Measurements from ENCODE around the gene MEGF11.

The MEGF11 gene

GRCh38 chr15:66254089-66254950 is 770 bp upstream of the MEGF11 start:
- no peak for TF ChIP-seq GATA2 (IDR thresholded peaks at IDR 0.05; ENCODE audit: low read depth, low read length)
- no peak for TF ChIP-seq GATA3 (IDR thresholded peaks at IDR 0.05; ENCODE audit: low read depth, low read length)

DNA sequence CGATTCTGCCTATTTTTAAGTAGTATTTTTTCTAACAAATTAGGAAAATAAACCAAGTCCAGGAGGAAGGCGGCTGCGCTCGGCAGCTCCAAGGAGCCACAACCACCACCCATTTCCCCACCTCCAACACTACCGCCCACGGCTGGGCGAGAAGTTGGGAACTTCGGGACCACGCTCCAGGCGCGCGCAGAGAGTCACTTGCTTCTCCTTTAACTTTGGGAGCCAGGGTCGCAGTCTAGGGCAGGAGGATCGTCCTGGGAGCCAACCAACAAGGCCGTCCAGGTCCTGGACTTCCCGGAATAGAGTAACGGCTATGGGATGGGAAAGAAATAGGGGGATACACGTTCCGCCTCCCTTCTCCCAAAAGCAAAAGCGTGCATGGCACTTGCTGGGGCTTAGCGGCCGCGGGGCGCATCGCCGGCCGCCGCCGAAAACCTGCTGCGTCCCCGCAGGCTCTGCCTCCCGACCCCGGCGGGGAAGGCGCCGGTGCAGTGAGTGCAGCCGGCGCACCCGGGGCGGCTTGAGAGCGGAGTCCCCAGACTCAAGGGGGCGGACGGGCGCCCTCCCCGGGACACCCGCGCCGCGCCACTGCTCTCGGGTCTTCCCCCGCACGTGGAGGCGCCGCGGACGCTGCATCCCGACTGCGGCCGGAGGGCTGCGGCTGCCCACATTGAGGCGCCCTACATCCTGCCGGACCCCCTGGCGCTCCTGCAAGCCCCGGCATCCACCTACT is 699 bp downstream of the MEGF11 start:
- TF ChIP-seq GATA2 (IDR thresholded peaks at IDR 0.05; ENCODE audit: low read depth, low read length): no peak
- no peak for TF ChIP-seq GATA3 (IDR thresholded peaks at IDR 0.05; ENCODE audit: low read depth, low read length)

DNA sequence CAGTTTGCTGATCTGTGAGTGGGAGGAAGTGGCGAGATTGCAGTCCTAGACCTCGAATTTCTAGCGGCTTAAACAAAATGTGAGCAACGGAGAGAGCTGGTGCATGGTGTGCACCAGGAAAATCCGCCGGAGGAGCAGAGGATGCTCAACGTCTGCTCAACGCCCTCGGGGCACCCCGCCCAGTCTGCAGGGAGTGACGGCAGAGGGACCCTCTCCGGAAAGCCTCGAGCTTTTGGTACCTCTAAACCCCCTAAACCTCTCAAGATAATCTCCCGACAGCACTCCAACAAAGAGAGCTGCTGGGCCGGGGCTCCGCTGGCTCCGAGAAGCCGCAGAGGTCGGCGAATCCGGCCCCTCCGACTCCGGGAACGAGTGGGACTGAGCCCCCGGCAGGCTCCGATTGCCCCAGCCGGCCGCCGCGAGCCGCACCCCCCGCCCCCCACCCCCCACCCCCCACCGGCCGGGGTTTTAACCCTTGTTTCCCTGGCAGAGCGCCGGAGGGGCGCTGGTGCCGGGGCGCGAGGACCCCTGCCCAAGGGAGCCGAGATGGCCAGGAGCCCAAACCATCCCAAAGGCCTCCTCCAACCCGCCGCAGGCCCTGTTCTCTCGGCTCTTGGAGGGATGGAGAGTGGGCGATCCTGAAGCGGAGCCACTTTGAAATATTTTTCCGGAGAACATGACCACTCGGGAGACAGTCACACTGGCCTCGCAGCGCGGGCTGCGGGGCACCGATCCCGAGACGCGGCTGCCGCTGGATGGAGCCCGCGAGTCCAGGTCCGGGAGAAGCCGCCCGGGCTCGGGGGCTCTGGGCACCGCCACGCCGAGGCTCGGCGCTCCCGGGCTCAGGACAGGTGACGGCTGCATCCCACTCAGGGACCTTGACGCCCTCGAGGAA is 1.5 kb downstream of the MEGF11 start:
- TF ChIP-seq GATA2 (IDR thresholded peaks at IDR 0.05; ENCODE audit: low read depth, low read length) (no peak), GATA3 (IDR thresholded peaks at IDR 0.05; ENCODE audit: low read depth, low read length) (no peak)

GRCh38 chr15:66251065-66251789 is 2.3 kb downstream of the MEGF11 start:
- TF ChIP-seq GATA3 (IDR thresholded peaks at IDR 0.05; ENCODE audit: low read depth, low read length) (no peak), GATA2 (IDR thresholded peaks at IDR 0.05; ENCODE audit: low read depth, low read length) (no peak)

DNA sequence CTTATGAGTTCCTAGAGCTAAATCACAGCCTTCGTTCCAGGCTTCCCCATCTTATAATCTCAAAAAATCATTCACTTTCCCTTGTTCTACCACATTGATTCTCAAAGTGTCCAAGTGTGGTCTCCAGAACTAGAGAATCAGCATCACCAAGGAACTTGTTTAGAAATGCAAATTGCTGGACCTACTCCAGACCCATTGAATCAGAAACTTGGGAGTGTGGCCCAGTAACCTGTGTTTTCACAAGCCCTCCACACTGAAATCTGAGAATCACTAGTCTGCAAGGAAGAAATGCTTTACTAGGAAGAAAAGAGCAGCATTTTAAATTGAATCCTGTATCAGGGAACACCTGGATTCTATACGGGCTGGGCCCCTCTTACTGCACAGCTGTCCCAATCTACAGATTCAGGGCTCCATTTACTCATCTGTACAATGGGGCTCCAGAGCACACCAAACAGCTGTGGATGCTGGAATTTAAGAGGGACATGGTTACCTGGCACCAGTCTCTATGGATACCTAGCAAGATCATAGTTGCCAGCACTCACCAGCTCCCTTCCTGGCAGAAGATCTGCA is 3.9 kb downstream of the MEGF11 start:
- no peak for TF ChIP-seq GATA2 (IDR thresholded peaks at IDR 0.05; ENCODE audit: low read depth, low read length)
- TF ChIP-seq GATA3 (IDR thresholded peaks at IDR 0.05; ENCODE audit: low read depth, low read length): no peak

DNA sequence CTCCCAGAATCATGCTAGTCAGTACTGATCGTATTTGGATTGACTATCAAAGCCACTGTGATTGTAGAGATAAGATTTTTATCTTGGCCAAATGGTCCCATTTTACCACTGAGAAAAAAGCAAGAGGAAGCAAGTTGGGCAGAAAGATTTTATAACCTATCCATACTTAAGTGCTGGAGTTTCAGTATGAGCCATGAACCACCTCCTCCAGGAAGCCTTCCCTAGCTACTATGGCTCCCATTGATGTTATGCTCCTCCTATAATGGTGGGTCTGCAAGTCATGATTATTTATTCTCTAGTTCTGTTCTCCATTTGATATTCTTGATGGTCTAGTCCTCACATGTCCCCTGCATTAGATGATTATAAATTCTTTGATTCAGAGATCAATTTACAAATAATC is 6.6 kb downstream of the MEGF11 start:
- TF ChIP-seq GATA2 (IDR thresholded peaks at IDR 0.05; ENCODE audit: low read depth, low read length) (no peak), GATA3 (IDR thresholded peaks at IDR 0.05; ENCODE audit: low read depth, low read length) (no peak)

DNA sequence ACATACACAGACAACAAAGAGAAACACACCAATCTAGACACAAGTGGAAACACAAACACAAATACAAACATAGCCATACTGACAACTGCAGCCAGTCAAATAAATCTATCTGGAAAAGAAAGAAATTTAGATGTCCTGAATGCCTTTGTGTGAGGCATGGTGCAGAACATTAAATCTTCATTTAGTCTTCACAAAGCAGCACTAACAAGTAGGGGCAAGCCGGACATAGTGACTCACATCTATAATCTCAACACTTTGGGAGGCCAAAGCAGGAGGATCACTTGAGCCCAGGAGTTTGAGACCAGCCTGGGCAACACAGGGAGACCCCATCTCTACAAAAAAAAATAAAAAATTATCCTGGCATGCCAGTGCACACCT is 11.7 kb downstream of the MEGF11 start:
- no peak for TF ChIP-seq GATA3 (IDR thresholded peaks at IDR 0.05; ENCODE audit: low read depth, low read length)
- TF ChIP-seq GATA2 (IDR thresholded peaks at IDR 0.05; ENCODE audit: low read depth, low read length): no peak

GRCh38 chr15:66241087-66241907 is 12.3 kb downstream of the MEGF11 start:
- no peak for TF ChIP-seq GATA3 (IDR thresholded peaks at IDR 0.05; ENCODE audit: low read depth, low read length)
- no peak for TF ChIP-seq GATA2 (IDR thresholded peaks at IDR 0.05; ENCODE audit: low read depth, low read length)

DNA sequence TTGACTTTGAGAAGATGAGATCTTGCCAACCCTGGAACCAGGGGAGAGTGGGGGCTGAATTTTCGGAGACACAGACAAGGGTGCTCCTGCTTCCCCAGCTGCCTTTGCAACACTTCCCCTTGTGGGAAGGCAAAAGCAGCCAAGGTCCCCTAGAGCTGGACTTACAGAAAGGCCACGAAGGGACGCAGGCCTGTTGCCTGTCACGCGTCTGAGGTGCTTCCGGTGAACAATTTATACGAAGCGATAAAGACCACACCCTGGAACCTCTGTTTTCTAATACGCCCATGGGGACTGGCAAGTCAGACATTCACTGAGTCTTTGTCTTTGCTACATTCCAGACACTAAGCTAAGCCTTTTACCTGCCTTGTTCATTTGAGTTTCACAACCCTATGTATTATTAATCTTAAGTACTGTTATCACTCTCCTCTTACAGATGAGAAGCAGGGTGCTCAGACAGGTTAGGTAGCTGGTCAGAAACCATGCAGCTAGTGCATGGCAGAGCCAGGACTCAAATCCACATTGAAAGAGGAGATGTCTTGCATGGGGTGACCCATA is 13.2 kb downstream of the MEGF11 start:
- no peak for TF ChIP-seq GATA2 (IDR thresholded peaks at IDR 0.05; ENCODE audit: low read depth, low read length)
- TF ChIP-seq GATA3 (IDR thresholded peaks at IDR 0.05; ENCODE audit: low read depth, low read length): no peak

GRCh38 chr15:66239514-66239913 is 14.0 kb downstream of the MEGF11 start:
- no peak for TF ChIP-seq GATA2 (IDR thresholded peaks at IDR 0.05; ENCODE audit: low read depth, low read length)
- no peak for TF ChIP-seq GATA3 (IDR thresholded peaks at IDR 0.05; ENCODE audit: low read depth, low read length)

GRCh38 chr15:66238318-66238717 is 15.2 kb downstream of the MEGF11 start:
- TF ChIP-seq GATA3 (IDR thresholded peaks at IDR 0.05; ENCODE audit: low read depth, low read length) (no peak), GATA2 (IDR thresholded peaks at IDR 0.05; ENCODE audit: low read depth, low read length) (no peak)
